ENCODE data around the gene MLLT10. TPM values are rescaled to one million over a fixed set of nuclear protein-coding genes. Genes with fewer than 3 reads are reported as not detected.

Gene MLLT10
- total and polyA plus RNA-seq, 8 donors, result 39.9 to 55.2 (median 49.2) TPM

- peaks cover 0 to 33% of the 10 kb centered on the region in 2 donors for H3K36me3 ChIP-seq
- H3K27ac ChIP-seq, result no peak overlapping the region
- H3K9me3 ChIP-seq, result no peaks in the 10 kb centered on the region
- H3K27me3 ChIP-seq, result no peaks in the 10 kb centered on the region
- TF ChIP-seq CTCF (IDR thresholded peaks at IDR 0.05), result no peak
- no peak overlapping the region for H3K4me3 ChIP-seq
- no peaks in the 10 kb centered on the region for H3K4me1 ChIP-seq
- no peak for ATAC-seq
- DNase-seq, result no peak
- intact Hi-C loops (cut with DNase I), result no loop called here
Measured at GRCh38 chr10:21655687-21656086, 121.7 kb downstream of the MLLT10 start.

- Histone ChIP-seq H3K4me1 (no peaks in the 10 kb centered on the region), H3K27me3 (no peaks in the 10 kb centered on the region), H3K36me3 (peaks cover 0 to 17% of the 10 kb centered on the region in 2 donors), H3K9me3 (no peaks in the 10 kb centered on the region), H3K4me3 (no peak overlapping the region), H3K27ac (no peak overlapping the region)
- DNase-seq (no peak), ATAC-seq (no peak)
- intact Hi-C loops (cut with DNase I), result no loop called here
- no peak for TF ChIP-seq CTCF (IDR thresholded peaks at IDR 0.05)
Measured at GRCh38 chr10:21661087-21661486, 127.1 kb downstream of the MLLT10 start.

GRCh38 chr10:21661935-21662334 lies 127.9 kb downstream of the MLLT10 start:
- intact Hi-C loops (cut with DNase I), result no loop called here
- no peak for DNase-seq

GRCh38 chr10:21662635-21663034 lies 128.6 kb downstream of the MLLT10 start:
- peaks cover 0 to 16% of the 10 kb centered on the region in 2 donors for H3K36me3 ChIP-seq
- intact Hi-C loops (cut with DNase I), result no loop called here
- no peaks in the 10 kb centered on the region for H3K4me1 ChIP-seq
- no peak for TF ChIP-seq CTCF (IDR thresholded peaks at IDR 0.05)
- ATAC-seq, result no peak
- no peaks in the 10 kb centered on the region for H3K27me3 ChIP-seq
- no peaks in the 10 kb centered on the region for H3K9me3 ChIP-seq
- no peak overlapping the region for H3K4me3 ChIP-seq
- H3K27ac ChIP-seq, result no peak overlapping the region
- DNase-seq, result no peak

More at GRCh38 chr10:21661935-21662334, 127.9 kb downstream of the MLLT10 start:
- Histone ChIP-seq H3K36me3 (peaks cover 0 to 16% of the 10 kb centered on the region in 2 donors), H3K9me3 (no peaks in the 10 kb centered on the region), H3K27ac (no peak overlapping the region), H3K27me3 (no peaks in the 10 kb centered on the region), H3K4me3 (no peak overlapping the region), H3K4me1 (no peaks in the 10 kb centered on the region)
- ATAC-seq, result no peak
- TF ChIP-seq CTCF (IDR thresholded peaks at IDR 0.05), result no peak

DNA sequence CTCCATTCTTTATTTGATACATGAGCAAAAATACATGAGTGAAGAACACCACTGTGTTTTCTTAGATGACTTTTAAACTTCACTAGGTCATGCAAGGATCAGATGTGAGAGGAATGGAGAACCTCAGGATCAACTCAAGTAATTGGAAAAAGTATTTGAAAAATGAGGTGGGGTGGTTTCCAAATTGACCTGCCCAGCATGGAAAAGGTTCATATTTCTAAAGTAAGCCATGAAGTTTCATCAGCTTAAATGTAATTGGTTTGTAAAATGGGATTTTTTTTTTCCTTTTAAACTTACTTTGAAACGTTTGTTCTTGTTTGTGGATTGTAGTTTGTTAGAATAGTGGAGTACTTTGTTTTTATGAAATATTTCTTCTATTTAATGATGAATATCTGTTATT lies 134.8 kb downstream of the MLLT10 start:
- Histone ChIP-seq H3K36me3 (peaks cover 0 to 23% of the 10 kb centered on the region in 2 donors), H3K4me3 (no peak overlapping the region), H3K27me3 (no peaks in the 10 kb centered on the region), H3K9me3 (no peaks in the 10 kb centered on the region), H3K4me1 (no peaks in the 10 kb centered on the region), H3K27ac (no peak overlapping the region)
- DNase-seq (no peak), ATAC-seq (no peak)
- intact Hi-C loops (cut with DNase I), result no loop called here
- TF ChIP-seq CTCF (IDR thresholded peaks at IDR 0.05), result no peak
